Measurements from ENCODE around the gene FLNA.

DNA sequence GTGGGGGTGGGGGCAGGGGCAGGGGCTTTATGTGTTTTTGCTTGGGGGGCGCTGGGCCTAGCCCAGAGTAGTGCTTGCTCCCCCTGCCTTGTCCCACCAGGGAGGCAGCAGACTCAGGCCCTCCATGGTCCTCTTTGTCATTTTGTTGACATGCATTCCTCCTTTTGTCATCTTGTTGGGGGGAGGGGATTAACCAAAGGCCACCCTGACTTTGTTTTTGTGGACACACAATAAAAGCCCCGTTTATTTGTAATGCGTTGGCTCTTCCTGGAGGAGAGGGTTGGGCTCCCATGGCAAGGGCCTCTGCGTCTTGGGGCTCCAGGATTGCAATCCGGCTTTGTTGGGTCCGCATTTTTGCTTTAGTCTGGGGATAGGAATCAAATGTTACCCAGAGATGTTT is 6.8 kb upstream of the FLNA start:
- TF ChIP-seq, protein P1, sequence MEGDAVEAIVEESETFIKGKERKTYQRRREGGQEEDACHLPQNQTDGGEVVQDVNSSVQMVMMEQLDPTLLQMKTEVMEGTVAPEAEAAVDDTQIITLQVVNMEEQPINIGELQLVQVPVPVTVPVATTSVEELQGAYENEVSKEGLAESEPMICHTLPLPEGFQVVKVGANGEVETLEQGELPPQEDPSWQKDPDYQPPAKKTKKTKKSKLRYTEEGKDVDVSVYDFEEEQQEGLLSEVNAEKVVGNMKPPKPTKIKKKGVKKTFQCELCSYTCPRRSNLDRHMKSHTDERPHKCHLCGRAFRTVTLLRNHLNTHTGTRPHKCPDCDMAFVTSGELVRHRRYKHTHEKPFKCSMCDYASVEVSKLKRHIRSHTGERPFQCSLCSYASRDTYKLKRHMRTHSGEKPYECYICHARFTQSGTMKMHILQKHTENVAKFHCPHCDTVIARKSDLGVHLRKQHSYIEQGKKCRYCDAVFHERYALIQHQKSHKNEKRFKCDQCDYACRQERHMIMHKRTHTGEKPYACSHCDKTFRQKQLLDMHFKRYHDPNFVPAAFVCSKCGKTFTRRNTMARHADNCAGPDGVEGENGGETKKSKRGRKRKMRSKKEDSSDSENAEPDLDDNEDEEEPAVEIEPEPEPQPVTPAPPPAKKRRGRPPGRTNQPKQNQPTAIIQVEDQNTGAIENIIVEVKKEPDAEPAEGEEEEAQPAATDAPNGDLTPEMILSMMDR (conservative IDR thresholded peaks at IDR 0.05; ENCODE audit: low read depth, low read length), result no peak
- no peak for TF ChIP-seq EZH2 (IDR thresholded peaks at IDR 0.05; ENCODE audit: borderline replicate concordance, low read depth, low read length, poor library complexity, severe bottlenecking)

Measured in A673 (cell line).